GM12891 (cell line): ENCODE results near the gene PEX3.

ENCODE experiments used
- POLR2A ChIP-seq: IDR thresholded peaks from 2 replicates; pipeline ENCODE4 v1.6.1; 2011; ENCODE audit warnings: low read depth, low read length, control low read depth
- SPI1 ChIP-seq: IDR thresholded peaks from 2 replicates; pipeline ENCODE4 v1.6.1; 2011; ENCODE audit warnings: low read depth, low read length, control low read depth

- TF ChIP-seq POLR2A (no peak), SPI1 (no peak)
These were observed 77.1 kb downstream of the PEX3 start for GRCh38 chr6:143527677-143528076.
